ENCODE results near the gene RNF166. TPM values are rescaled to one million over a fixed set of nuclear protein-coding genes. Genes with fewer than 3 reads are reported as not detected.
A peak's percentile ranks its signal among the peaks of the same experiment; 100 is the strongest.

RNF166 gene
- total and polyA plus RNA-seq, 2 of the 13 experiments (the other 11 are each of a cell fraction or from before 2014, with no cell fraction given), result 21.4 to 23.0 TPM

DNA sequence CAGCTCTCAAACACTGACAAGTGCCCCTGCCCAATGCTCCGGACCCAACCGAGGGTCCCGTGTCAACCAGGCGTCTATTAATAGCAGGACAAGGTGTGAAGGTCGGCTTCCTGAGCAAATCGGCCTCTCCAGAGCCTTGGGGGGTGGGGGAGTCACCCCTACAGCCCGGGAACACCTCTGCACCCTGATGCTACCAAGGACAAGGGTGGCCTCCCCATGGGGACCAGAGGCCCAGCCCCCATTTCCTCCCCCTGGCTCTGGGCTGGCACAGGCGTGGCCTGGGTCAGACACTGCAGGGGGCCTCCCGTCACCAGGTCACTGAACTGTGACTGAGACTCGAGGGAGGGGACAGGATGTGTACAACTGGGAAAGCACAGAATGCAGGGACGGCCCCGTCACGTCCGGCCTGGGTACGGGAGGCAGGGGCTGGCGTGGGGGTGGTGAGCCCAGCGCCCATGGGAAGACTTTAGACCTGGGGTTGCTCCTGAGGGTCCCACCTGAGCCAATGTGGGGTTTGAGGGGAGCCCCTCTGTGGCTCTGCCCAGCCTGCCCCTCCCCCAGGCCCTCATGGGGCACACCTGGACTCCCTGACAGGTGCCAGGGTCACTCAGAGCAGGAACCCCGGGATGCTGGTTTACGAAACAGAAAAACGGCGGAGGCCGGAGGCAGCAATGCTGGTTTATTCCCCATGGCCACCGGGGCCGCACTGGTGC lies 54.8 kb downstream of the RNF166 start (continued):
- TF ChIP-seq, protein P1, sequence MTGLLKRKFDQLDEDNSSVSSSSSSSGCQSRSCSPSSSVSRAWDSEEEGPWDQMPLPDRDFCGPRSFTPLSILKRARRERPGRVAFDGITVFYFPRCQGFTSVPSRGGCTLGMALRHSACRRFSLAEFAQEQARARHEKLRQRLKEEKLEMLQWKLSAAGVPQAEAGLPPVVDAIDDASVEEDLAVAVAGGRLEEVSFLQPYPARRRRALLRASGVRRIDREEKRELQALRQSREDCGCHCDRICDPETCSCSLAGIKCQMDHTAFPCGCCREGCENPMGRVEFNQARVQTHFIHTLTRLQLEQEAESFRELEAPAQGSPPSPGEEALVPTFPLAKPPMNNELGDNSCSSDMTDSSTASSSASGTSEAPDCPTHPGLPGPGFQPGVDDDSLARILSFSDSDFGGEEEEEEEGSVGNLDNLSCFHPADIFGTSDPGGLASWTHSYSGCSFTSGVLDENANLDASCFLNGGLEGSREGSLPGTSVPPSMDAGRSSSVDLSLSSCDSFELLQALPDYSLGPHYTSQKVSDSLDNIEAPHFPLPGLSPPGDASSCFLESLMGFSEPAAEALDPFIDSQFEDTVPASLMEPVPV (CRISPR knock-in tag; IDR thresholded peaks at IDR 0.05), result peak; percentile 27; the same call in 1 of the 2 replicates
- peak; percentile 58; the same call in 1 of the 2 replicates for TF ChIP-seq NFYC (CRISPR knock-in tag; IDR thresholded peaks at IDR 0.05)
- TF ChIP-seq, protein P2, sequence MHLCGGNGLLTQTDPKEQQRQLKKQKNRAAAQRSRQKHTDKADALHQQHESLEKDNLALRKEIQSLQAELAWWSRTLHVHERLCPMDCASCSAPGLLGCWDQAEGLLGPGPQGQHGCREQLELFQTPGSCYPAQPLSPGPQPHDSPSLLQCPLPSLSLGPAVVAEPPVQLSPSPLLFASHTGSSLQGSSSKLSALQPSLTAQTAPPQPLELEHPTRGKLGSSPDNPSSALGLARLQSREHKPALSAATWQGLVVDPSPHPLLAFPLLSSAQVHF (CRISPR knock-in tag; IDR thresholded peaks at IDR 0.05), result no peak
- TF ChIP-seq ATRX (CRISPR knock-in tag; IDR thresholded peaks at IDR 0.05; ENCODE audit: borderline replicate concordance), result no peak
- TF ChIP-seq, protein P3, sequence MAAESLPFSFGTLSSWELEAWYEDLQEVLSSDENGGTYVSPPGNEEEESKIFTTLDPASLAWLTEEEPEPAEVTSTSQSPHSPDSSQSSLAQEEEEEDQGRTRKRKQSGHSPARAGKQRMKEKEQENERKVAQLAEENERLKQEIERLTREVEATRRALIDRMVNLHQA (CRISPR knock-in tag; IDR thresholded peaks at IDR 0.05), result no peak
- no peak; the same call in 1 of the 2 replicates for TF ChIP-seq ZNF678 (CRISPR knock-in tag; IDR thresholded peaks at IDR 0.05)
- TF ChIP-seq MAF1 (CRISPR knock-in tag; IDR thresholded peaks at IDR 0.05; ENCODE audit: borderline replicate concordance), result no peak; the same call in 1 of the 2 replicates
- TF ChIP-seq TCF12 (IDR thresholded peaks at IDR 0.05), result no peak
- peak; percentile 69 for TF ChIP-seq TCF12 (CRISPR knock-in tag; IDR thresholded peaks at IDR 0.05)
- TF ChIP-seq, protein P4, sequence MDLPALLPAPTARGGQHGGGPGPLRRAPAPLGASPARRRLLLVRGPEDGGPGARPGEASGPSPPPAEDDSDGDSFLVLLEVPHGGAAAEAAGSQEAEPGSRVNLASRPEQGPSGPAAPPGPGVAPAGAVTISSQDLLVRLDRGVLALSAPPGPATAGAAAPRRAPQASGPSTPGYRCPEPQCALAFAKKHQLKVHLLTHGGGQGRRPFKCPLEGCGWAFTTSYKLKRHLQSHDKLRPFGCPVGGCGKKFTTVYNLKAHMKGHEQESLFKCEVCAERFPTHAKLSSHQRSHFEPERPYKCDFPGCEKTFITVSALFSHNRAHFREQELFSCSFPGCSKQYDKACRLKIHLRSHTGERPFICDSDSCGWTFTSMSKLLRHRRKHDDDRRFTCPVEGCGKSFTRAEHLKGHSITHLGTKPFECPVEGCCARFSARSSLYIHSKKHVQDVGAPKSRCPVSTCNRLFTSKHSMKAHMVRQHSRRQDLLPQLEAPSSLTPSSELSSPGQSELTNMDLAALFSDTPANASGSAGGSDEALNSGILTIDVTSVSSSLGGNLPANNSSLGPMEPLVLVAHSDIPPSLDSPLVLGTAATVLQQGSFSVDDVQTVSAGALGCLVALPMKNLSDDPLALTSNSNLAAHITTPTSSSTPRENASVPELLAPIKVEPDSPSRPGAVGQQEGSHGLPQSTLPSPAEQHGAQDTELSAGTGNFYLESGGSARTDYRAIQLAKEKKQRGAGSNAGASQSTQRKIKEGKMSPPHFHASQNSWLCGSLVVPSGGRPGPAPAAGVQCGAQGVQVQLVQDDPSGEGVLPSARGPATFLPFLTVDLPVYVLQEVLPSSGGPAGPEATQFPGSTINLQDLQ (CRISPR knock-in tag; IDR thresholded peaks at IDR 0.05), result no peak
- TF ChIP-seq, protein P5, sequence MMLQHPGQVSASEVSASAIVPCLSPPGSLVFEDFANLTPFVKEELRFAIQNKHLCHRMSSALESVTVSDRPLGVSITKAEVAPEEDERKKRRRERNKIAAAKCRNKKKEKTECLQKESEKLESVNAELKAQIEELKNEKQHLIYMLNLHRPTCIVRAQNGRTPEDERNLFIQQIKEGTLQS (CRISPR knock-in tag; IDR thresholded peaks at IDR 0.05), result peak; percentile 53
- TF ChIP-seq SRSF1 (optimal IDR thresholded peaks at IDR 0.05; ENCODE audit: low read depth, low read length), result peak; percentile 79
- TF ChIP-seq ZNF460 (CRISPR knock-in tag; IDR thresholded peaks at IDR 0.05; ENCODE audit: borderline replicate concordance), result peak; percentile 65; the same call in 1 of the 2 replicates
- TF ChIP-seq, protein P6, sequence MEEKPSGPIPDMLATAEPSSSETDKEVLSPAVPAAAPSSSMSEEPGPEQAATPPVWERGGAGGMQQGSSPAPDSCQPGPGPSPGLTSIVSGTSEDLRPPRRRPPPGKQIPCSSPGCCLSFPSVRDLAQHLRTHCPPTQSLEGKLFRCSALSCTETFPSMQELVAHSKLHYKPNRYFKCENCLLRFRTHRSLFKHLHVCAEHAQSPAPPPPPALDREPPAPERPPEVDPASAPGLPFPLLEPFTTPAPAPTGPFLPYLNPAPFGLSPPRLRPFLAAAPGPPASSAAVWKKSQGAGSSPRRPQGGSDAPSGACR (CRISPR knock-in tag; IDR thresholded peaks at IDR 0.05), result peak; percentile 87; the same call in 1 of the 2 replicates
- TF ChIP-seq CHD2 (IDR thresholded peaks at IDR 0.05; ENCODE audit: low read depth, low read length), result no peak
- no peak for TF ChIP-seq ZNF766 (CRISPR knock-in tag; IDR thresholded peaks at IDR 0.05; ENCODE audit: borderline replicate concordance)
- TF ChIP-seq, protein P7, sequence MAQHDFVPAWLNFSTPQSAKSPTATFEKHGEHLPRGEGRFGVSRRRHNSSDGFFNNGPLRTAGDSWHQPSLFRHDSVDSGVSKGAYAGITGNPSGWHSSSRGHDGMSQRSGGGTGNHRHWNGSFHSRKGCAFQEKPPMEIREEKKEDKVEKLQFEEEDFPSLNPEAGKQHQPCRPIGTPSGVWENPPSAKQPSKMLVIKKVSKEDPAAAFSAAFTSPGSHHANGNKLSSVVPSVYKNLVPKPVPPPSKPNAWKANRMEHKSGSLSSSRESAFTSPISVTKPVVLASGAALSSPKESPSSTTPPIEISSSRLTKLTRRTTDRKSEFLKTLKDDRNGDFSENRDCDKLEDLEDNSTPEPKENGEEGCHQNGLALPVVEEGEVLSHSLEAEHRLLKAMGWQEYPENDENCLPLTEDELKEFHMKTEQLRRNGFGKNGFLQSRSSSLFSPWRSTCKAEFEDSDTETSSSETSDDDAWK (CRISPR knock-in tag; IDR thresholded peaks at IDR 0.05), result no peak
- TF ChIP-seq, protein P8, sequence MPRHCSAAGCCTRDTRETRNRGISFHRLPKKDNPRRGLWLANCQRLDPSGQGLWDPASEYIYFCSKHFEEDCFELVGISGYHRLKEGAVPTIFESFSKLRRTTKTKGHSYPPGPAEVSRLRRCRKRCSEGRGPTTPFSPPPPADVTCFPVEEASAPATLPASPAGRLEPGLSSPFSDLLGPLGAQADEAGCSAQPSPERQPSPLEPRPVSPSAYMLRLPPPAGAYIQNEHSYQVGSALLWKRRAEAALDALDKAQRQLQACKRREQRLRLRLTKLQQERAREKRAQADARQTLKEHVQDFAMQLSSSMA (CRISPR knock-in tag; IDR thresholded peaks at IDR 0.05), result peak; percentile 94
- TF ChIP-seq NONO (IDR thresholded peaks at IDR 0.05), result no peak
- TF ChIP-seq NONO (CRISPR knock-in tag; conservative IDR thresholded peaks at IDR 0.05), result peak; percentile 89
- TF ChIP-seq ZNF644 (CRISPR knock-in tag; IDR thresholded peaks at IDR 0.05; ENCODE audit: low read depth), result no peak
